ENCODE results near the gene JARID2. TPM values are rescaled to one million over a fixed set of nuclear protein-coding genes. Genes with fewer than 3 reads are reported as not detected.

The JARID2 gene
- total and polyA plus RNA-seq, 9 of the 15 experiments (the other 6 are each of a cell fraction or from before 2014, with no cell fraction given): 5.0 to 29.0 (median 15.6) TPM

GRCh38 chr6:15551798-15552197, 305.9 kb downstream of the JARID2 start (continued):
- TF ChIP-seq ZNF766 (CRISPR knock-in tag; conservative IDR thresholded peaks at IDR 0.05): 0 out of 2 replicates have a peak, but pooled peaks have one; percentile 41
- TF ChIP-seq POLR2B (IDR thresholded peaks at IDR 0.05; ENCODE audit: low read depth, partially characterized antibody): no peak
- TF ChIP-seq GMEB1 (CRISPR knock-in tag; IDR thresholded peaks at IDR 0.05): 0 out of 2 replicates have a peak, but pooled peaks have one; percentile 28
- no peak for TF ChIP-seq KDM5B (IDR thresholded peaks at IDR 0.05; ENCODE audit: insufficient replicate concordance, low read depth, low read length)
- TF ChIP-seq TFE3 (CRISPR knock-in tag; IDR thresholded peaks at IDR 0.05): no peak
- TF ChIP-seq, protein P1, sequence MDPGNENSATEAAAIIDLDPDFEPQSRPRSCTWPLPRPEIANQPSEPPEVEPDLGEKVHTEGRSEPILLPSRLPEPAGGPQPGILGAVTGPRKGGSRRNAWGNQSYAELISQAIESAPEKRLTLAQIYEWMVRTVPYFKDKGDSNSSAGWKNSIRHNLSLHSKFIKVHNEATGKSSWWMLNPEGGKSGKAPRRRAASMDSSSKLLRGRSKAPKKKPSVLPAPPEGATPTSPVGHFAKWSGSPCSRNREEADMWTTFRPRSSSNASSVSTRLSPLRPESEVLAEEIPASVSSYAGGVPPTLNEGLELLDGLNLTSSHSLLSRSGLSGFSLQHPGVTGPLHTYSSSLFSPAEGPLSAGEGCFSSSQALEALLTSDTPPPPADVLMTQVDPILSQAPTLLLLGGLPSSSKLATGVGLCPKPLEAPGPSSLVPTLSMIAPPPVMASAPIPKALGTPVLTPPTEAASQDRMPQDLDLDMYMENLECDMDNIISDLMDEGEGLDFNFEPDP (CRISPR knock-in tag; IDR thresholded peaks at IDR 0.05): no peak
- no peak for TF ChIP-seq MCM2 (IDR thresholded peaks at IDR 0.05; ENCODE audit: low read depth)
- TF ChIP-seq MXD1 (CRISPR knock-in tag; IDR thresholded peaks at IDR 0.05; ENCODE audit: borderline replicate concordance, poor library complexity, severe bottlenecking): no peak
- TF ChIP-seq ZNF347 (CRISPR knock-in tag; IDR thresholded peaks at IDR 0.05; ENCODE audit: low read depth): no peak
- no peak for TF ChIP-seq ZSCAN29 (IDR thresholded peaks at IDR 0.05)
- TF ChIP-seq, protein P2, sequence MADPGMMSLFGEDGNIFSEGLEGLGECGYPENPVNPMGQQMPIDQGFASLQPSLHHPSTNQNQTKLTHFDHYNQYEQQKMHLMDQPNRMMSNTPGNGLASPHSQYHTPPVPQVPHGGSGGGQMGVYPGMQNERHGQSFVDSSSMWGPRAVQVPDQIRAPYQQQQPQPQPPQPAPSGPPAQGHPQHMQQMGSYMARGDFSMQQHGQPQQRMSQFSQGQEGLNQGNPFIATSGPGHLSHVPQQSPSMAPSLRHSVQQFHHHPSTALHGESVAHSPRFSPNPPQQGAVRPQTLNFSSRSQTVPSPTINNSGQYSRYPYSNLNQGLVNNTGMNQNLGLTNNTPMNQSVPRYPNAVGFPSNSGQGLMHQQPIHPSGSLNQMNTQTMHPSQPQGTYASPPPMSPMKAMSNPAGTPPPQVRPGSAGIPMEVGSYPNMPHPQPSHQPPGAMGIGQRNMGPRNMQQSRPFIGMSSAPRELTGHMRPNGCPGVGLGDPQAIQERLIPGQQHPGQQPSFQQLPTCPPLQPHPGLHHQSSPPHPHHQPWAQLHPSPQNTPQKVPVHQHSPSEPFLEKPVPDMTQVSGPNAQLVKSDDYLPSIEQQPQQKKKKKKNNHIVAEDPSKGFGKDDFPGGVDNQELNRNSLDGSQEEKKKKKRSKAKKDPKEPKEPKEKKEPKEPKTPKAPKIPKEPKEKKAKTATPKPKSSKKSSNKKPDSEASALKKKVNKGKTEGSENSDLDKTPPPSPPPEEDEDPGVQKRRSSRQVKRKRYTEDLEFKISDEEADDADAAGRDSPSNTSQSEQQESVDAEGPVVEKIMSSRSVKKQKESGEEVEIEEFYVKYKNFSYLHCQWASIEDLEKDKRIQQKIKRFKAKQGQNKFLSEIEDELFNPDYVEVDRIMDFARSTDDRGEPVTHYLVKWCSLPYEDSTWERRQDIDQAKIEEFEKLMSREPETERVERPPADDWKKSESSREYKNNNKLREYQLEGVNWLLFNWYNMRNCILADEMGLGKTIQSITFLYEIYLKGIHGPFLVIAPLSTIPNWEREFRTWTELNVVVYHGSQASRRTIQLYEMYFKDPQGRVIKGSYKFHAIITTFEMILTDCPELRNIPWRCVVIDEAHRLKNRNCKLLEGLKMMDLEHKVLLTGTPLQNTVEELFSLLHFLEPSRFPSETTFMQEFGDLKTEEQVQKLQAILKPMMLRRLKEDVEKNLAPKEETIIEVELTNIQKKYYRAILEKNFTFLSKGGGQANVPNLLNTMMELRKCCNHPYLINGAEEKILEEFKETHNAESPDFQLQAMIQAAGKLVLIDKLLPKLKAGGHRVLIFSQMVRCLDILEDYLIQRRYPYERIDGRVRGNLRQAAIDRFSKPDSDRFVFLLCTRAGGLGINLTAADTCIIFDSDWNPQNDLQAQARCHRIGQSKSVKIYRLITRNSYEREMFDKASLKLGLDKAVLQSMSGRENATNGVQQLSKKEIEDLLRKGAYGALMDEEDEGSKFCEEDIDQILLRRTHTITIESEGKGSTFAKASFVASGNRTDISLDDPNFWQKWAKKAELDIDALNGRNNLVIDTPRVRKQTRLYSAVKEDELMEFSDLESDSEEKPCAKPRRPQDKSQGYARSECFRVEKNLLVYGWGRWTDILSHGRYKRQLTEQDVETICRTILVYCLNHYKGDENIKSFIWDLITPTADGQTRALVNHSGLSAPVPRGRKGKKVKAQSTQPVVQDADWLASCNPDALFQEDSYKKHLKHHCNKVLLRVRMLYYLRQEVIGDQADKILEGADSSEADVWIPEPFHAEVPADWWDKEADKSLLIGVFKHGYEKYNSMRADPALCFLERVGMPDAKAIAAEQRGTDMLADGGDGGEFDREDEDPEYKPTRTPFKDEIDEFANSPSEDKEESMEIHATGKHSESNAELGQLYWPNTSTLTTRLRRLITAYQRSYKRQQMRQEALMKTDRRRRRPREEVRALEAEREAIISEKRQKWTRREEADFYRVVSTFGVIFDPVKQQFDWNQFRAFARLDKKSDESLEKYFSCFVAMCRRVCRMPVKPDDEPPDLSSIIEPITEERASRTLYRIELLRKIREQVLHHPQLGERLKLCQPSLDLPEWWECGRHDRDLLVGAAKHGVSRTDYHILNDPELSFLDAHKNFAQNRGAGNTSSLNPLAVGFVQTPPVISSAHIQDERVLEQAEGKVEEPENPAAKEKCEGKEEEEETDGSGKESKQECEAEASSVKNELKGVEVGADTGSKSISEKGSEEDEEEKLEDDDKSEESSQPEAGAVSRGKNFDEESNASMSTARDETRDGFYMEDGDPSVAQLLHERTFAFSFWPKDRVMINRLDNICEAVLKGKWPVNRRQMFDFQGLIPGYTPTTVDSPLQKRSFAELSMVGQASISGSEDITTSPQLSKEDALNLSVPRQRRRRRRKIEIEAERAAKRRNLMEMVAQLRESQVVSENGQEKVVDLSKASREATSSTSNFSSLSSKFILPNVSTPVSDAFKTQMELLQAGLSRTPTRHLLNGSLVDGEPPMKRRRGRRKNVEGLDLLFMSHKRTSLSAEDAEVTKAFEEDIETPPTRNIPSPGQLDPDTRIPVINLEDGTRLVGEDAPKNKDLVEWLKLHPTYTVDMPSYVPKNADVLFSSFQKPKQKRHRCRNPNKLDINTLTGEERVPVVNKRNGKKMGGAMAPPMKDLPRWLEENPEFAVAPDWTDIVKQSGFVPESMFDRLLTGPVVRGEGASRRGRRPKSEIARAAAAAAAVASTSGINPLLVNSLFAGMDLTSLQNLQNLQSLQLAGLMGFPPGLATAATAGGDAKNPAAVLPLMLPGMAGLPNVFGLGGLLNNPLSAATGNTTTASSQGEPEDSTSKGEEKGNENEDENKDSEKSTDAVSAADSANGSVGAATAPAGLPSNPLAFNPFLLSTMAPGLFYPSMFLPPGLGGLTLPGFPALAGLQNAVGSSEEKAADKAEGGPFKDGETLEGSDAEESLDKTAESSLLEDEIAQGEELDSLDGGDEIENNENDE (IDR thresholded peaks at IDR 0.05; ENCODE audit: low read depth, low read length): no peak

All from K562 (cell line).